IgD-negative memory B cell (primary cell): Measurements from ENCODE around the gene SPRYD7. TPM values are rescaled to one million over a fixed set of nuclear protein-coding genes. Genes with fewer than 3 reads are reported as not detected.
"Not testable (repeated sequence)": the region's sequence is repeated elsewhere in the genome, so short reads cannot be mapped to it uniquely, and the experiment has no call there.

Experiments
- H3K27ac Mint-ChIP-seq, 3 donors: one replicate each; pipeline ENCODE4 v1.8.0; 2020 to 2022; ENCODE audit warnings: mild to moderate bottlenecking in 3 of 3, mixed read lengths in 3 of 3, moderate library complexity in 1 of 3
- H3K27me3 Mint-ChIP-seq: one replicate; pipeline ENCODE4 v1.8.0; 2021; ENCODE audit warnings: mixed read lengths
- H3K36me3 Mint-ChIP-seq: one replicate; pipeline ENCODE4 v1.8.0; 2020; ENCODE audit warnings: mild to moderate bottlenecking, mixed read lengths
- H3K4me1 Mint-ChIP-seq, 3 donors: one replicate each; pipeline ENCODE4 v1.8.0; 2020 to 2022; ENCODE audit warnings: mixed read lengths in 3 of 3, mild to moderate bottlenecking in 1 of 3
- H3K4me3 Mint-ChIP-seq, 4 donors: one replicate each; pipeline ENCODE4 v1.8.0; 2020 to 2022; ENCODE audit warnings: mild to moderate bottlenecking in 4 of 4, mixed read lengths in 4 of 4, moderate library complexity in 3 of 4
- H3K9me3 Mint-ChIP-seq, 3 donors: one replicate each; pipeline ENCODE4 v1.8.0; 2020 to 2021; ENCODE audit warnings: mixed read lengths in 3 of 3, mild to moderate bottlenecking in 1 of 3
- polyA plus RNA-seq: library from polyadenylated mRNA; unstranded; fragments of 300-500 nt; fragmentation: Illumina TruSeq; gene quantifications from one replicate; pipeline ENCODE4 v1.2.3, GENCODE V29; 2021

The SPRYD7 gene
- polyA plus RNA-seq, 1 donor from 2014 or later, result 6.4 TPM

GRCh38 chr13:49948777-49949270 lies 12.7 kb upstream of the SPRYD7 start:
- peaks cover 15% of the 10 kb centered on the region for H3K36me3 Mint-ChIP-seq
- not testable (repeated sequence) for H3K4me3 Mint-ChIP-seq, H3K27me3 Mint-ChIP-seq, H3K9me3 Mint-ChIP-seq, H3K27ac Mint-ChIP-seq, H3K4me1 Mint-ChIP-seq

GRCh38 chr13:49939321-49939720 lies 3.2 kb upstream of the SPRYD7 start:
- peaks cover 17 to 21% (median 19%) of the 10 kb centered on the region in 3 donors for H3K4me1 Mint-ChIP-seq
- no peaks in the 10 kb centered on the region for H3K27me3 Mint-ChIP-seq
- H3K9me3 Mint-ChIP-seq, result no peaks in the 10 kb centered on the region
- H3K4me3 Mint-ChIP-seq, result peak overlapping the region in 1 of 4 donors; percentile 89
- peaks cover 3% of the 10 kb centered on the region for H3K36me3 Mint-ChIP-seq
- H3K27ac Mint-ChIP-seq, result no peak overlapping the region

- Mint-ChIP-seq H3K27me3 (no peaks in the 10 kb centered on the region), H3K4me3 (peak overlapping the region in 1 of 4 donors; percentile 89), H3K9me3 (no peaks in the 10 kb centered on the region), H3K27ac (no peak overlapping the region), H3K4me1 (peaks cover 18 to 21% (median 21%) of the 10 kb centered on the region in 3 donors), H3K36me3 (peaks cover 3% of the 10 kb centered on the region)
Observed at GRCh38 chr13:49938921-49939320, 2.8 kb upstream of the SPRYD7 start.

GRCh38 chr13:49938314-49938713 lies 2.2 kb upstream of the SPRYD7 start:
- H3K36me3 Mint-ChIP-seq, result peaks cover 4% of the 10 kb centered on the region
- H3K27me3 Mint-ChIP-seq, result no peaks in the 10 kb centered on the region
- peak overlapping the region in 3 of 4 donors; percentile 45 to 98 (median 89) for H3K4me3 Mint-ChIP-seq
- H3K27ac Mint-ChIP-seq, result peak overlapping the region in 2 of 3 donors; percentile 13 to 82
- H3K9me3 Mint-ChIP-seq, result no peaks in the 10 kb centered on the region
- peaks cover 18 to 21% (median 21%) of the 10 kb centered on the region in 3 donors for H3K4me1 Mint-ChIP-seq

GRCh38 chr13:49936968-49937273 lies 781 bp upstream of the SPRYD7 start:
- no peaks in the 10 kb centered on the region for H3K9me3 Mint-ChIP-seq
- H3K27ac Mint-ChIP-seq, result peak overlapping the region; percentile 53 to 93 (median 82)
- H3K4me1 Mint-ChIP-seq, result peaks cover 21 to 26% (median 21%) of the 10 kb centered on the region in 3 donors
- peaks cover 5% of the 10 kb centered on the region for H3K36me3 Mint-ChIP-seq
- H3K4me3 Mint-ChIP-seq, result peak overlapping the region; percentile 89 to 98 (median 96)
- H3K27me3 Mint-ChIP-seq, result no peaks in the 10 kb centered on the region

GRCh38 chr13:49935171-49936074 lies 717 bp downstream of the SPRYD7 start:
- Mint-ChIP-seq H3K4me3 (peak overlapping the region; percentile 89 to 98 (median 96)), H3K27ac (peak overlapping the region; percentile 65 to 93 (median 82)), H3K27me3 (no peaks in the 10 kb centered on the region), H3K9me3 (no peaks in the 10 kb centered on the region), H3K36me3 (peaks cover 5% of the 10 kb centered on the region), H3K4me1 (peaks cover 21 to 26% (median 22%) of the 10 kb centered on the region in 3 donors)

GRCh38 chr13:49933511-49933910 lies 2.6 kb downstream of the SPRYD7 start:
- H3K27ac Mint-ChIP-seq, result no peak overlapping the region
- H3K27me3 Mint-ChIP-seq, result no peaks in the 10 kb centered on the region
- peak overlapping the region in 1 of 4 donors; percentile 27 for H3K4me3 Mint-ChIP-seq
- H3K36me3 Mint-ChIP-seq, result peaks cover 5% of the 10 kb centered on the region
- H3K4me1 Mint-ChIP-seq, result peaks cover 21 to 26% (median 22%) of the 10 kb centered on the region in 3 donors
- no peaks in the 10 kb centered on the region for H3K9me3 Mint-ChIP-seq

GRCh38 chr13:49932868-49933267 lies 3.3 kb downstream of the SPRYD7 start:
- Mint-ChIP-seq H3K27ac (no peak overlapping the region), H3K4me1 (peaks cover 15 to 23% (median 19%) of the 10 kb centered on the region in 3 donors), H3K36me3 (peaks cover 5% of the 10 kb centered on the region), H3K27me3 (no peaks in the 10 kb centered on the region), H3K4me3 (peak overlapping the region in 1 of 4 donors; percentile 27), H3K9me3 (no peaks in the 10 kb centered on the region)

- H3K4me1 Mint-ChIP-seq, result peaks cover 15 to 18% (median 18%) of the 10 kb centered on the region in 3 donors
- no peaks in the 10 kb centered on the region for H3K27me3 Mint-ChIP-seq
- H3K36me3 Mint-ChIP-seq, result peaks cover 5% of the 10 kb centered on the region
- H3K9me3 Mint-ChIP-seq, result no peaks in the 10 kb centered on the region
- H3K27ac Mint-ChIP-seq, result no peak overlapping the region
- no peak overlapping the region for H3K4me3 Mint-ChIP-seq
Observed at GRCh38 chr13:49932066-49932465, 4.1 kb downstream of the SPRYD7 start.

- no peak overlapping the region for H3K4me3 Mint-ChIP-seq
- no peaks in the 10 kb centered on the region for H3K9me3 Mint-ChIP-seq
- no peaks in the 10 kb centered on the region for H3K36me3 Mint-ChIP-seq
- H3K27ac Mint-ChIP-seq, result no peak overlapping the region
- no peaks in the 10 kb centered on the region for H3K27me3 Mint-ChIP-seq
- H3K4me1 Mint-ChIP-seq, result peaks cover 4 to 5% (median 5%) of the 10 kb centered on the region in 3 donors
Observed at GRCh38 chr13:49927755-49928154, 8.4 kb downstream of the SPRYD7 start.

GRCh38 chr13:49925881-49926418 lies 10.2 kb downstream of the SPRYD7 start:
- H3K27me3 Mint-ChIP-seq, result no peaks in the 10 kb centered on the region
- H3K4me3 Mint-ChIP-seq, result no peak overlapping the region
- no peak overlapping the region for H3K27ac Mint-ChIP-seq
- peaks cover 0 to 5% (median 0%) of the 10 kb centered on the region in 3 donors for H3K9me3 Mint-ChIP-seq
- H3K4me1 Mint-ChIP-seq, result peaks cover 2 to 5% (median 4%) of the 10 kb centered on the region in 3 donors
- peaks cover 10% of the 10 kb centered on the region for H3K36me3 Mint-ChIP-seq

- Mint-ChIP-seq H3K9me3 (peaks cover 0 to 5% (median 0%) of the 10 kb centered on the region in 3 donors), H3K4me1 (peaks cover 2 to 4% (median 3%) of the 10 kb centered on the region in 3 donors), H3K27me3 (no peaks in the 10 kb centered on the region), H3K27ac (no peak overlapping the region), H3K36me3 (peaks cover 12% of the 10 kb centered on the region), H3K4me3 (no peak overlapping the region)
Observed at GRCh38 chr13:49922301-49922700, 13.8 kb downstream of the SPRYD7 start.

GRCh38 chr13:49920969-49921368 lies 15.2 kb downstream of the SPRYD7 start:
- not testable (repeated sequence) for H3K9me3 Mint-ChIP-seq, H3K27me3 Mint-ChIP-seq, H3K4me3 Mint-ChIP-seq, H3K4me1 Mint-ChIP-seq, H3K27ac Mint-ChIP-seq
- peaks cover 12% of the 10 kb centered on the region for H3K36me3 Mint-ChIP-seq

- H3K4me3 Mint-ChIP-seq, H3K4me1 Mint-ChIP-seq, H3K27ac Mint-ChIP-seq, H3K27me3 Mint-ChIP-seq, H3K9me3 Mint-ChIP-seq: not testable (repeated sequence)
- H3K36me3 Mint-ChIP-seq, result peaks cover 14% of the 10 kb centered on the region
Observed at GRCh38 chr13:49918106-49918505, 18.0 kb downstream of the SPRYD7 start.

- no peak overlapping the region for H3K4me3 Mint-ChIP-seq
- H3K36me3 Mint-ChIP-seq, result peaks cover 4% of the 10 kb centered on the region
- no peaks in the 10 kb centered on the region for H3K4me1 Mint-ChIP-seq
- no peaks in the 10 kb centered on the region for H3K27me3 Mint-ChIP-seq
- no peaks in the 10 kb centered on the region for H3K9me3 Mint-ChIP-seq
- no peak overlapping the region for H3K27ac Mint-ChIP-seq
Observed at GRCh38 chr13:49914947-49915346, 21.2 kb downstream of the SPRYD7 start.
